Pancreas (tissue), 10 donors: Measurements from ENCODE around the gene ROR2. TPM values are rescaled to one million over a fixed set of nuclear protein-coding genes. Genes with fewer than 3 reads are reported as not detected.

ENCODE experiments used
- ATAC-seq, 4 donors: fragments of 200-7000 bp; cut with Tn5 transposase; one replicate each; pipeline versions ENCODE4 v1.8.0 to v1.9.1; 2020; ENCODE audit warnings: mild to moderate bottlenecking in 4 of 4, moderate library complexity in 4 of 4
- DNase-seq, 6 donors: peaks; one replicate each; pipeline ENCODE4 v3.0.0-alpha.2; 2020
- FAIRE-seq: peaks from 2 replicates; lab custom pipeline; 2012; peaks lifted over from hg19 to GRCh38; lab: Jason Lieb, UNC
- H3K27ac ChIP-seq, 4 donors: fragments of 200-600 bp; sonication (generic); 1 replicate in 3 of 4; 2 replicates in 1 of 4; pipeline versions ENCODE4 v1.5.0 to v1.8.0; 2020
- H3K27me3 ChIP-seq, 4 donors: fragments of 200-600 bp; one replicate each; pipeline ENCODE4 v1.8.0; 2021
- H3K36me3 ChIP-seq, 3 donors: fragments of 200-600 bp; sonication (generic) in 1 of 3; one replicate each; pipeline versions ENCODE4 v1.5.0 to v1.8.0; 2020 to 2021
- H3K4me1 ChIP-seq, 3 donors: fragments of 200-600 bp; one replicate each; pipeline ENCODE4 v1.8.0; 2021
- H3K4me3 ChIP-seq, 4 donors: fragments of 200-600 bp; sonication (generic) in 2 of 4; one replicate each; pipeline versions ENCODE4 v1.5.0 to v1.8.0; 2020 to 2021
- H3K9me3 ChIP-seq, 4 donors: fragments of 200-600 bp; one replicate each; pipeline ENCODE4 v1.8.0; 2021
- CTCF ChIP-seq, 4 donors: fragments of 200-600 bp; sonication (generic) in 3 of 4; IDR thresholded peaks; one replicate each; pipeline versions ENCODE4 v1.5.0 to v1.8.0; 2021; ENCODE audit warnings: antibody characterized with exemption in 4 of 4
- WGBS, 2 donors: extraction: QIAGEN DNeasy Blood & Tissue Kit; methylation state at CpG; one replicate each; pipeline ENCODE4 v1.1.7; 2013; 5-methylcytosine and 5-hydroxymethylcytosine counted together
- intact Hi-C, 3 donors: fragments of 100-400 bp; cut with DNase I; formaldehyde crosslinking; loops; one replicate each; pipeline versions ENCODE4 v1.11.1 to v1.14.2; 2022
- polyA plus RNA-seq, 2 donors: library from polyadenylated mRNA; stranded (reverse); fragments of 200-250 nt; gene quantifications; one replicate each; pipeline ENCODE4 v1.2.3, GENCODE V29; 2013
- total RNA-seq, 6 donors: library from RNA; stranded (reverse); fragmentation: NEBNext Ultra II Directional in 4 of 6; extraction: Animal tissue kit (Norgen Biotek cat#: 25700) in 4 of 6; gene quantifications; one replicate each; pipeline versions ENCODE4 v1.2.1 to v1.2.4, GENCODE V29; 2021 to 2023
- donor health status: healthy with polysubstance abuse.
- donor health status: DM: no; HTN: no; CAD: no; lungs with moderate emphysema.
- donor health status: DM: no; HTN: no; CAD: no.
- donor health status: control.
- donor health status: control.
- donor health status: Bipolar disorder and iron deficiency.
- donor health status: DM: yes; HTN: yes; CAD: no.
- donor health status: DM: no; HTN: no; CAD: no.
- donor health status: DM: no; HTN: no; CAD: no.
- donor health status: DM: yes; HTN: yes; CAD: no.

ROR2 gene
- total and polyA plus RNA-seq, 8 donors: 0.67 to 6.3 (median 1.2) TPM

- FAIRE-seq (no peak), DNase-seq (no peak), ATAC-seq (no peak)
- Histone ChIP-seq H3K4me3 (no peak overlapping the region), H3K4me1 (no peaks in the 10 kb centered on the region), H3K27me3 (no peaks in the 10 kb centered on the region), H3K9me3 (no peaks in the 10 kb centered on the region), H3K36me3 (no peaks in the 10 kb centered on the region), H3K27ac (no peak overlapping the region)
- intact Hi-C loops: no loop called here
- TF ChIP-seq CTCF (IDR thresholded peaks at IDR 0.05): no peak
- WGBS, 2 donors: 76 to 84% methylated on average over 6 of the region's 6 CpGs
Observed at GRCh38 chr9:91848146-91848545, 101.9 kb downstream of the ROR2 start.

- intact Hi-C loops: no loop called here
- no peak for DNase-seq
- no peak for FAIRE-seq
Observed at GRCh38 chr9:91847581-91848091, 102.4 kb downstream of the ROR2 start.

GRCh38 chr9:91845879-91846278 is 104.1 kb downstream of the ROR2 start:
- DNase-seq (no peak), ATAC-seq (no peak), FAIRE-seq (no peak)
- Histone ChIP-seq H3K4me3 (no peak overlapping the region), H3K4me1 (no peaks in the 10 kb centered on the region), H3K36me3 (no peaks in the 10 kb centered on the region), H3K27ac (no peak overlapping the region), H3K27me3 (no peaks in the 10 kb centered on the region), H3K9me3 (no peaks in the 10 kb centered on the region)
- TF ChIP-seq CTCF (IDR thresholded peaks at IDR 0.05): no peak
- WGBS, 2 donors: 84 to 88% methylated on average over 6 of the region's 6 CpGs
- intact Hi-C loops: no loop called here

More at GRCh38 chr9:91847581-91848091, 102.4 kb downstream of the ROR2 start:
- Histone ChIP-seq H3K27me3 (no peaks in the 10 kb centered on the region), H3K9me3 (no peaks in the 10 kb centered on the region), H3K4me3 (no peak overlapping the region), H3K36me3 (no peaks in the 10 kb centered on the region), H3K4me1 (no peaks in the 10 kb centered on the region), H3K27ac (no peak overlapping the region)
- TF ChIP-seq CTCF (IDR thresholded peaks at IDR 0.05): no peak
- ATAC-seq: no peak
- 71 to 77% methylated on average over 13 of the region's 13 CpGs for WGBS, 2 donors

- H3K4me1 ChIP-seq: no peaks in the 10 kb centered on the region
Observed at GRCh38 chr9:91844701-91845291, 105.2 kb downstream of the ROR2 start.

More at GRCh38 chr9:91844701-91845291, 105.2 kb downstream of the ROR2 start:
- intact Hi-C loops: no loop called here
- Histone ChIP-seq H3K27me3 (no peaks in the 10 kb centered on the region), H3K36me3 (no peaks in the 10 kb centered on the region), H3K4me3 (no peak overlapping the region), H3K27ac (no peak overlapping the region), H3K9me3 (no peaks in the 10 kb centered on the region)
- no peak for FAIRE-seq
- 79 to 80% methylated on average over 12 of the region's 12 CpGs for WGBS, 2 donors
- ATAC-seq: no peak
- no peak for DNase-seq
- TF ChIP-seq CTCF (IDR thresholded peaks at IDR 0.05): no peak
